SJSA1 (cell line): ENCODE measurements around the gene SLC27A2. TPM values are rescaled to one million over a fixed set of nuclear protein-coding genes. Genes with fewer than 3 reads are reported as not detected.
"Not testable (repeated sequence)": the region's sequence is repeated elsewhere in the genome, so short reads cannot be mapped to it uniquely, and the experiment has no call there.

ENCODE experiments used
- DNase-seq, 2 experiments: peaks; one replicate each; pipeline ENCODE4 v3.0.0-alpha.2; 2015 to 2020; ENCODE audit warnings: low spot score in 2 of 2, low read depth in 1 of 2
- H3K27ac ChIP-seq: fragments of 250-450 bp; sonication (Bioruptor Pico); 2 replicates; pipeline ENCODE4 v1.5.1; 2020; ENCODE audit warnings: mild to moderate bottlenecking, moderate library complexity
- H3K27me3 ChIP-seq: fragments of 250-450 bp; sonication (Bioruptor Pico); replicated peaks from 2 replicates; pipeline ENCODE4 v1.5.1; 2020; ENCODE audit warnings: mild to moderate bottlenecking, moderate library complexity
- H3K36me3 ChIP-seq: fragments of 250-450 bp; sonication (Bioruptor Pico); 2 replicates; pipeline ENCODE4 v1.5.1; 2020; ENCODE audit warnings: mild to moderate bottlenecking
- H3K4me1 ChIP-seq: fragments of 250-450 bp; sonication (Bioruptor Pico); replicated peaks from 2 replicates; pipeline ENCODE4 v1.6.1; 2021; ENCODE audit warnings: mild to moderate bottlenecking
- H3K4me3 ChIP-seq: fragments of 250-450 bp; sonication (Bioruptor Pico); 2 replicates; pipeline ENCODE4 v1.5.1; 2020; ENCODE audit warnings: mild to moderate bottlenecking
- H3K9me3 ChIP-seq: fragments of 250-450 bp; sonication (Bioruptor Pico); replicated peaks from 2 replicates; pipeline ENCODE4 v1.5.1; 2020; ENCODE audit warnings: mild to moderate bottlenecking
- total RNA-seq: library from RNA; depleted of rRNA; stranded (reverse); fragments of >200 nt; shearing (Covaris generic); gene quantifications from 2 replicates; pipeline ENCODE4 v1.2.3, GENCODE V29; 2014

SLC27A2 gene
- total RNA-seq, 1 experiment from 2014 or later: 0.13 TPM

- no peaks in the 10 kb centered on the region for H3K9me3 ChIP-seq
- H3K36me3 ChIP-seq: no peaks in the 10 kb centered on the region
- no peak overlapping the region for H3K27ac ChIP-seq
- H3K27me3 ChIP-seq: no peaks in the 10 kb centered on the region
- DNase-seq: peak in 1 of 2 experiments; percentile 26
- H3K4me3 ChIP-seq: no peak overlapping the region
- H3K4me1 ChIP-seq: peaks cover 6% of the 10 kb centered on the region
Measured at GRCh38 chr15:50148362-50148963, 33.5 kb upstream of the SLC27A2 start.

DNA sequence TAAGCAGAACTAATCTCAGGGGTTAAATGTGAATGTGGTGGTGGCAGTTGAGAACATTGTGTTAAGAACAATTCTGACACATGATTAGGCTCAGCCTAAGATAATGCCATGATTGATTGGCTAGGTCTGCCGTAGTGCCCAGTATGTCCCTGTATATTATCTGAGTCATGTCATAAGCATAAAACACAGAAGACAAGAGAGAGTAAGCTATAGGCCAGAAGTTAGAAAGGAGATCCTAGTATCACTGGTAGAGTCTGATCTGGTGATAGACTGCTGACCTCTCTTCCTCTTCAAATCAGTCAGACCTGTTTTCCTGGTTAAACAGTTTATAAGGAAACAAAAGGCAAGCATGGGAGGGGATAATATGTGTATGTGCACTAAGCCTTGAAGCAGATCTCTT lies 32.9 kb upstream of the SLC27A2 start:
- no peaks in the 10 kb centered on the region for H3K27me3 ChIP-seq
- peaks cover 6% of the 10 kb centered on the region for H3K4me1 ChIP-seq
- H3K27ac ChIP-seq: no peak overlapping the region
- no peaks in the 10 kb centered on the region for H3K9me3 ChIP-seq
- no peak overlapping the region for H3K4me3 ChIP-seq
- DNase-seq: no peak
- H3K36me3 ChIP-seq: no peaks in the 10 kb centered on the region

GRCh38 chr15:50150349-50150748 lies 31.6 kb upstream of the SLC27A2 start:
- Histone ChIP-seq H3K9me3 (no peaks in the 10 kb centered on the region), H3K4me3 (no peak overlapping the region), H3K4me1 (no peaks in the 10 kb centered on the region; the same call in 1 of the 2 replicates), H3K27me3 (no peaks in the 10 kb centered on the region), H3K27ac (no peak overlapping the region), H3K36me3 (no peaks in the 10 kb centered on the region)
- DNase-seq: no peak

DNA sequence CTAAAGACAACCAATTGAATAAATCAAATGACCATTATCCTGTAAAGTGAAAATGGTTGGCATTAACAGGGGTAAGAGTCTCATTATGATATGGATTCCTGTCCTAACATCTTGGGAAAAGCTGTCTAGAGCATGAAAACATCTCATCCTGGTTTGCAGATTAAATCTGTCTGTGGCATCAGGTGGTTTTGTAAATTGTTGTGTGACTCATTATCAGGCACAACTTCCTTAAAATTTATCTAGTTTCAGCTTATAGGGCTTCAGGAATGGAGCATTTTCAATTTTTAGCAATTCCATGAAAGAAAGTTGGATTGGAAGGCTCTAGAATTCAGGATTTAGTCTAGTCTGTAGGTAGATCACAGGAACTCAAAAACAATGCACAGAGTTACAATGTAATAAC lies 31.1 kb upstream of the SLC27A2 start:
- Histone ChIP-seq H3K27me3 (no peaks in the 10 kb centered on the region), H3K27ac (no peak overlapping the region), H3K36me3 (no peaks in the 10 kb centered on the region), H3K9me3 (no peaks in the 10 kb centered on the region), H3K4me1 (no peaks in the 10 kb centered on the region), H3K4me3 (no peak overlapping the region)
- DNase-seq: no peak

- no peak overlapping the region for H3K27ac ChIP-seq
- no peaks in the 10 kb centered on the region for H3K9me3 ChIP-seq
- no peaks in the 10 kb centered on the region for H3K4me1 ChIP-seq
- H3K27me3 ChIP-seq: no peaks in the 10 kb centered on the region
- no peaks in the 10 kb centered on the region for H3K36me3 ChIP-seq
- H3K4me3 ChIP-seq: no peak overlapping the region
- no peak for DNase-seq
Measured at GRCh38 chr15:50151476-50151875, 30.5 kb upstream of the SLC27A2 start.

DNA sequence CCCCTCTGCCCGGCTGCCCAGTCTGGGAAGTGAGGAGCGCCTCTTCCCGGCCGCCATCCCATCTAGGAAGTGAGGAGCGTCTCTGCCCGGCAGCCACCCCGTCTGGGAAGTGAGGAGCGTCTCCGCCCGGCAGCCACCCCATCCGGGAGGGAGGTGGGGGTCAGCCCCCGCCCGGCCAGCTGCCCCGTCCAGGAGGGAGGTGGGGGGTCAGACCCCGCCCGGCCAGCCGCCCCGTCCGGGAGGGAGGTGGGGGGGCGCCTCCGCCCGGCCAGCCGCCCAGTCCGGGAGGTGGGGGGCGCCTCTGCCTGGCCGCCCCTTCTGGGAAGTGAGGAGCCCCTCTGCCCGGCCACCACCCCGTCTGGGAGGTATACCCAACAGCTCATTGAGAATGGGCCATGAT lies 23.8 kb upstream of the SLC27A2 start:
- not testable (repeated sequence) for H3K9me3 ChIP-seq, H3K36me3 ChIP-seq, H3K4me3 ChIP-seq, H3K27ac ChIP-seq, DNase-seq, H3K4me1 ChIP-seq, H3K27me3 ChIP-seq

- no peaks in the 10 kb centered on the region for H3K9me3 ChIP-seq
- H3K4me3 ChIP-seq: no peak overlapping the region
- no peaks in the 10 kb centered on the region for H3K27me3 ChIP-seq
- DNase-seq: peak in 1 of 2 experiments; percentile 46
- no peaks in the 10 kb centered on the region for H3K36me3 ChIP-seq
- peaks cover 33% of the 10 kb centered on the region for H3K4me1 ChIP-seq
- no peak overlapping the region for H3K27ac ChIP-seq
Measured at GRCh38 chr15:50162969-50163718, 18.9 kb upstream of the SLC27A2 start.

DNA sequence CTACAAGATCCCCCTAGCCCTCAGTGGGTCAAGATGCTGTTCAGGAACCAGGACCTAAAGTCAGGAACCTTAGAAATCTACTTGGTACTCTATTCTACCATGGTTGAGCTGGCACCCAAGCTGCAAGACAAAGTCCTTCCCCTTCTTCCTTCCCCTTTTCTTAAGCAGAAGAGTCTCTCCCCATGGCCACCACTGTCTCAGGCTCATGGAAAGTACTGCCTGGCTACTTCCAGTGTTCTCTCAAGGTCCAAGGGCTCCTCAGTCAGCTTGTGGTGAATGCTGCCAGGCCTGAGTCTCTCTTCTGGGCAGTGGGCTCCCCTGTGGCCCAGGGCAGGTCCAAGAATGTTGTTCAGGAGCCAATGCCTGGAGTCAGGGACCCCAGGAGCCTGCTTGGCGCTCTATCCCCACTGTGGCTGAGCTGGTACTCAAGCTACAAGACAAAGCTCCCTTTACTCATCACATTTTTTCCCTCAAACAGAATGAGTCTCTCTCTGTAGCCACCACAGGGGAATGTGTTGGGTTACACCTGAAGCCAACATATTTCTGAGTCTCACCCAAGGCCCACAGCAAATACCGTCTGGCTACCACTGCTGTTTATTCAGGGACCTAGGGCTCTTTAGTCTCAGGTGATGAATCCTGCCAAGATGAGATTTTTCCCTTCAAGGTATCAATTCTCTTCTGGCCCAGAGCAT lies 18.1 kb upstream of the SLC27A2 start:
- H3K9me3 ChIP-seq: no peaks in the 10 kb centered on the region
- no peak overlapping the region for H3K27ac ChIP-seq
- no peaks in the 10 kb centered on the region for H3K27me3 ChIP-seq
- no peaks in the 10 kb centered on the region for H3K36me3 ChIP-seq
- H3K4me3 ChIP-seq: no peak overlapping the region
- DNase-seq: no peak
- H3K4me1 ChIP-seq: peaks cover 33% of the 10 kb centered on the region

- Histone ChIP-seq H3K36me3 (no peaks in the 10 kb centered on the region), H3K9me3 (no peaks in the 10 kb centered on the region), H3K4me1 (peaks cover 33% of the 10 kb centered on the region), H3K27ac (no peak overlapping the region), H3K27me3 (no peaks in the 10 kb centered on the region), H3K4me3 (no peak overlapping the region)
- DNase-seq: no peak
Measured at GRCh38 chr15:50164458-50164857, 17.5 kb upstream of the SLC27A2 start.

GRCh38 chr15:50166216-50166615 lies 15.8 kb upstream of the SLC27A2 start:
- Histone ChIP-seq H3K9me3 (no peaks in the 10 kb centered on the region), H3K36me3 (no peaks in the 10 kb centered on the region), H3K4me3 (no peak overlapping the region), H3K27me3 (no peaks in the 10 kb centered on the region), H3K27ac (peak overlapping the region; percentile 20; the same call in 1 of the 2 replicates), H3K4me1 (peaks cover 33% of the 10 kb centered on the region)
- DNase-seq: peak in 1 of 2 experiments; percentile 19

DNA sequence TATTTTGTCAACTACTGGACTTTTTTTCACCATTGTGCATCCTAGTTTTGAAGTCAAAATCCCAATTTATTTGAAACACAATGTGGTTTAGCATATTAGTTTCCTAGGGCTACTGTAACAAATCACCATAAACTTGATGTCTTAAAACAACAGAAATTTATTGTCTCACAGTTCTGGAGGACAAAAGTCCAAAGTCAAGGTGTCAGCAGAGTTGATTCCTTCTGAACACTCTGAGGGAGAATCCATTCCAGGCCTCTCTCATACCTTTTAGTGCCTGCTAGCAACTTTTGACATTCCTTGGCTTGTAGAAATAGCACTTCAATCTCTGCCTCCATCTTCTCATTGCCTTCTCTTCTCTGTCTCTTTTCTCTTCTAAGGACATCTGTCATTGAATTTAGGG lies 14.9 kb upstream of the SLC27A2 start:
- Histone ChIP-seq H3K4me1 (peaks cover 33% of the 10 kb centered on the region), H3K4me3 (no peak overlapping the region), H3K36me3 (no peaks in the 10 kb centered on the region), H3K9me3 (no peaks in the 10 kb centered on the region), H3K27ac (no peak overlapping the region), H3K27me3 (no peaks in the 10 kb centered on the region)
- no peak for DNase-seq

DNA sequence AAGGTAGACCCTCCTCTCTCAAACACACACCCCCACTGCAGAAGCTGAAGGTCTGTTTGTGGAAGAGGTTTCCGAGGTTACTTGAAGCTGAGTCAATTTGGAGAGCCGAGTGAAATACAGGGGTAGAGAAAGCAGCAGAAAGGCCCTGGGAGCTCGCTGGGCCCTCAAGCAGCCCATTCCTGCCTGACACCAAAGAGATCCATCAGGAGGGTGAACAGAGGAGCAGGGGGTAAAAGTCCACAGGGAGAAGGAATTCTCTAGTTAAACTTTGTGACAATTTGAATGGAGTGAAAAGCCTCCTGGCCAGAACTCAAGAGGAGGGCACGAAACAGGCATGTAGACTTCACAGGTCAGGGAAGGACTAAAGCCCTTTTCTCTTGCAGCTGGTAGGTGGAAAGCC lies 13.6 kb upstream of the SLC27A2 start:
- Histone ChIP-seq H3K4me1 (peaks cover 24% of the 10 kb centered on the region), H3K36me3 (no peaks in the 10 kb centered on the region), H3K4me3 (no peak overlapping the region), H3K27me3 (no peaks in the 10 kb centered on the region), H3K27ac (no peak overlapping the region), H3K9me3 (no peaks in the 10 kb centered on the region)
- no peak for DNase-seq

- Histone ChIP-seq H3K9me3 (no peaks in the 10 kb centered on the region), H3K4me3 (no peak overlapping the region), H3K27me3 (no peaks in the 10 kb centered on the region), H3K27ac (no peak overlapping the region), H3K36me3 (no peaks in the 10 kb centered on the region), H3K4me1 (peaks cover 19% of the 10 kb centered on the region)
- DNase-seq: no peak
Measured at GRCh38 chr15:50168783-50169411, 13.1 kb upstream of the SLC27A2 start.
